IPS DF 4.7 (cell line): Measurements from ENCODE around the gene MBNL1.

Experiments
- DNase-seq: peaks from one replicate; pipeline ENCODE4 v3.0.0-alpha.2; 2013; ENCODE audit warnings: low spot score; ENCODE audit errors: extremely low read depth

The MBNL1 gene

GRCh38 chr3:152268555-152269055 is at the start of gene MBNL1:
MBNL1 (plus strand) TSS chr3:152268929; CDS start chr3:152300194, 31,265 bp downstream.
- no peak for DNase-seq

DNA sequence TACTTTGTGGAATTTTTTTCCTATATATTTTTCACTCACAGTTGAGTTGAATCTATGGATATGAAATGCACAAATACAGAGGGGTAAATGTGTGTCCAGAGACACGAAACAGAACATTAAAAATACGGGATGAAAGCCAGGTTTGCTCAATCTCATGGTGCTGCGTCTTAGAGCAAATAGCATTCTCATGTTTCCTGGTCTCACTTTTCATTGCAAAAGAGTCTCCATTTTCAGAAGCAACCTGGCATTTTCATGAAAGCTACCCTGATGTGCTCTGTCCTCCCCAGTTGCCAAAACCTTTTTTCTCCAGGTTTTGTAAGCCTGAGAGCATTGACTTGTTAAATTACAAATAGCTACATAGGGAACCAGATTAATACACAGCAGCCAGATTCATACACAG is 49.5 kb upstream of the MBNL1 start:
- DNase-seq, result no peak

- DNase-seq, result no peak
Measured at GRCh38 chr3:152219769-152220255, 48.9 kb upstream of the MBNL1 start.

- no peak for DNase-seq
Measured at GRCh38 chr3:152222327-152222726, 46.4 kb upstream of the MBNL1 start.

GRCh38 chr3:152225201-152225600 is 43.5 kb upstream of the MBNL1 start:
- no peak for DNase-seq

DNA sequence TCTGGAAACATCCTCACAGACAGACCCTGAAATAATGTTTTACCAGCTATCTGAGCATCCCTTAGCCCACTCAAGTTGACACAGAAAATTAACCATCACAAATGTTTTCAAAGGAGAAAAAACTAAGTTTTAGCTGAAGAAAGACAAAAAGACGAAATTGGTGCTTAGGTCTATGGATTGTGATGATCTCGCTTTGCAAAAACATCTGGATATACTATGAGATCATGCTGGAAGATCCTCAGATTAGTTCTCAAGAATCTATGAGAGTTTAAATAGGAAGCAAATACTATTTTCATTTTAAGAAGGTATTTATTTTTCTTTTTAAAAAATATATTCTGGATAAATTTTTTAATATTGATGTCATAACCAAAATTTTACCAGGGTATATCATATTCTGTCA is 42.6 kb upstream of the MBNL1 start:
- DNase-seq, result no peak

- DNase-seq, result no peak
Measured at GRCh38 chr3:152227027-152227426, 41.7 kb upstream of the MBNL1 start.

DNA sequence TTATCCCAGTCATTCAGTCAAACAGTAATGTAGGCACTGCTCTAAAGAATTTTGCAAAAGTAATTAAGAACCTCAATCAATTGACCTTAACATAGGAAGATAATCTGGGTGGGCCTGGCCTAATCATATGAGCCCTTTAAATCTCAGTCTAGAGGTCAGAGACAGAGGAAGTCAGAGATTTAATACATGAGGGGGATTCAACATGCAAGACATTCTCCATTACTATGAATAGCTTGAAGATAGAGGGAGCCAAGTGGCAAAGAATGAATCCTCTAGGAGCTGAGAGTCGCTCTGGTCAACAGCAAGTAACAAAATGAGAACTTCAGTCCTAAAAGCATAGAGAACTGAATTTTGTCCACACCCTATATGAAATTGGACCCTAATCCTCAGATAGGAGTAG is 39.0 kb upstream of the MBNL1 start:
- no peak for DNase-seq

DNA sequence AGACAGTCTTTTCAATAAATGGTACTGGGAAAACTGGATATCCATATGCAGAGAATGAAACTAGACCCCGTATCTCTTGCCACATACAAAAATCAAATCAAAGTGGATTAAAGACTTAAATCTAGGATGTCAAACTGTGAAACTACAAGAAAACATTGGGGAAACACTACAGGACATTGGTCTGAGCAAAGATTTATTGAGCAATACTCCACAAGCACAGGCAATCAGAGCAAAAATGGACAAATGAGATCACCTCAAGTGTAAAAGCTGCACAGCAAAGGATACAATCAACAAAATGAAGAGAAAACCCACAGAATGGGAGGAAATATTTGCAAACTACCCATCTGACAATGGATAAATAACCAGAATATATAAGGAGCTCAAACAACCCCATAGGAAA is 38.4 kb upstream of the MBNL1 start:
- no peak for DNase-seq

DNA sequence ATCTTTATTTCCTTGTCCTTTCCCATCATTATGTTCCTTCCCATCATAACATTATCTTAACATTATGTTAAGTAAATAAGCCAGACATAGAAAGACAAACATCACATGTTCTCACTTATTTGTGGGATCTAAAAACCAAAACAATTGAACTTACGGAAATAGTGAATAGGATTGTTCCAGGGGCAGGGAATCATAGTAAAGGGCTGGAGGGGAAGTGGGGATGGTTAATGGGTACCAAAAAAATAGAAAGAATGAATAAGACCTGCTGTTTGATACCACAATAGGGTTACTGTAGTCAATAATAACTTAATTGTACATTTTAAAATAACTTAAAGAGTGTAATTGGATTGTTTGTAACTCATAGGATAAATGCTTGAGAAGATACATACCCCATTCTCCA is 36.7 kb upstream of the MBNL1 start:
- no peak for DNase-seq

DNA sequence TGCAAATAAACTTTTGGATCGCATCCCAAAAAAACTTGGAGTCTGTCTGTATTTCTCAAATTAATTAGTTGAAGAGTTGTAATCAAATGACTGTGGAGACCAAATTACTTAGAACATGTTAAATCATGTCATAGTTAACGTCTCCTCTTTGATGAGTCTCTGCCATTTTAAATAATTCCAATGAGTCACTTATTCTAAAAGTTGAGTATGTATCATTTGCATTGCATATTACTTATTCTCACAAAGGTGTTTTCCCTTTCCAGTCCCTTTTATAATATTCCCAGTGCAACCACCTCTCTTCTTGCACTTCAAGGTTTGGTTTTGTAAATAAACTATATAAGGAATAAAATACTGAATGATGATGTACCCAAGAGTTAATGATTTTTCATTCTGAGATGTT is 36.0 kb upstream of the MBNL1 start:
- no peak for DNase-seq

GRCh38 chr3:152234657-152235375 is 33.9 kb upstream of the MBNL1 start:
- no peak for DNase-seq

DNA sequence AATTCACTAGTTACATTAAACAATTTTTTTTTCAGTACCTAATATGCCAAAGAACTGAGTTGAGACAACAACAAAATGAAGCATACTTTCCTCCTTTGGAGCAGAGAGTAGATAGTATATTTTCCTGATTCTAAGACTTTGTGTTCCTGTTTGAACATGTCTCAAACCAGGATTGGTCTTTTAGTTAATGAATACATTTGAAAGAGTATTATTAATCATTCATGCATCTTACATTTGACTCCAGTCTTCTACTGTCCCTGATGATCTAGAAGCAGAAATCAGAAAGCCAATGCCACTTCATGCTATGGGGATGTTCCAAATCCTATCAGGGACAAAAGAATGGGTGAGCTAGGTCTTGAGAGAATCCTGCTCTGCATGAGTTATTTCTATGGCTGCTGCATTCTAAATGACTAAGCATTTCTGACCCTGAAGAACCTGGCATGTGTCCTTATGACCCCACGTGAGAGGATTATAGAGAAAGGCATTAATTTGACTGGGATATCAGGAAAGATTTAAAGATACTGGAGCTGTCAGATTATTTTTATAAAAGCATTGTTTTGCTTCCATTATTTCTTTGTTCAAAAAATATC is 32.9 kb upstream of the MBNL1 start:
- DNase-seq, result no peak

DNA sequence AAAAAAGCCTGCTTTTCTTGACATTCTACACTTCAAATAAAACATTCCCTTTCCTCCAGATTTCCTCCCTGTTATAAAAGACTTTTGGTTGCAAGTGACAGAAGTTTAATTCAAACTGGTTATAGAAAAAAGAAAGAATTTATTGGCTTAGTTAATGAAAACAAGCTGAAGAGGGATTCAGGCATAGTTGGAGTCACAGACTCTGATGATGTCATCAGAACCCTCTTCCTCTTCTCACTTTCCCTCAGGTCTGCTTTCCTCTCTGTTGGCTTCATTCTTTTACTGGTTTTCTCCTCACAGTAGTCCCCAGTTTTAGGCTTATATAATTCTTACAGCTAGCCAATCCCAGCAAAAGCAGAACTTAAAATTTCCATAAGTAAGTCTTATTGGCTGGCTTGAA is 32.0 kb upstream of the MBNL1 start:
- no peak for DNase-seq

DNA sequence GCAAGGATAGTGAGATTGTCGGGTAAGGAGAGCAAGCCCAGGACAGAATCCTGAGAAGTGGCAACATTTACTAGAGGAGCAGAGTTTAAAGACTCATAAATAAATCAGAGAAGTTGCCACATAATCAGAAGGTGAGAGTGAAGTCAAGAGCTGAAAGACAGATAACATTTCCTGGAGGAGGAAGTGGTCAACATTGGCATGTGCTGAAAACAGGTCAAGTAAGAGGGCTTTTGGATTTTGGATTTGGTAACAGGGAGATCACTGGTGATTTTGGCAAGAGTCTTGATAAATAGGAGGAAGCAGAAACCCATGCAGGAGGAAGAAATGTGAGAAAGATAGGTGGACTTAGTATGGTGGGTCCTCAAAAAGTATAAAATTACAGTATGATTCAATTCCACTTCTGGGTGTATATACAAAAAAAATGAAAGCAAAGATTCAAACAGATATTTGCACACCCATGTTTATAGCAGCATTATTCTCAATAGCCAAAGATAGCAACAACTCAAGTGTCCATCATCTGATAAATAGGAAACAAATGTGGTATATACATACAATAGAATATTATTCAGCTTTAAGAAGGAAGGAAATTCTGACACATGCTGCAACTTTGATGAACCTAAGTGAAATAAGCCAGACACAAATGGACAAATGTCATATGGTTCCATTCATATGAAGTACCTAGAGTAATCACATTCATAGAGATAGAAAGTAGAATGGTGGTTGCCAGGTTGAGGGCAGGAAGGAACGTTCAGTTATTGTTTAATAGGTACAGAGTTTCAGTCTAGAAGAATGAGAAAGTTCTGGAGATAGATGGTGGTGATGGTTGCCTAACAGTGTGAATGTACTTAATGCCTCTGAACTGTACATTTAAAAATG is 27.3 kb upstream of the MBNL1 start:
- DNase-seq, result no peak

DNA sequence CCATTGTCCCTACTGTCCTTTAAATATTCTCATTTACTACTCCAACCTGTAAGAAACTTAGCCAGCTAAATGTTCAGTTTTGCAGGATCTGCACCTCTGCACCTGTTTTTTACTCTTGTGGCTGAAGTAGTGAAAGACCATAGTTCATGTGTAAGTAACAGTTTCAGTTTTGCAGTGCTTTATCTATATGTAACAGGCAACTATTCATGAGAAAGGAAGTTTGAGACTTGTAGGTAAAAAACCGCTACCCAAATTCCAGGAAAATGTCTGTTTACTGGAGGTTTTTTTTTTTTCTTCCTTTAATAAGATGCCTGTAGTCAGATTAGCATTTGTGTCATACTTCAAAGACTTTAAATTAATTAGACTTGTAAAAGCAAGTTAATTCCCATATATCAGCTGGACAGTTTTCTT is 25.4 kb upstream of the MBNL1 start:
- DNase-seq, result no peak

DNA sequence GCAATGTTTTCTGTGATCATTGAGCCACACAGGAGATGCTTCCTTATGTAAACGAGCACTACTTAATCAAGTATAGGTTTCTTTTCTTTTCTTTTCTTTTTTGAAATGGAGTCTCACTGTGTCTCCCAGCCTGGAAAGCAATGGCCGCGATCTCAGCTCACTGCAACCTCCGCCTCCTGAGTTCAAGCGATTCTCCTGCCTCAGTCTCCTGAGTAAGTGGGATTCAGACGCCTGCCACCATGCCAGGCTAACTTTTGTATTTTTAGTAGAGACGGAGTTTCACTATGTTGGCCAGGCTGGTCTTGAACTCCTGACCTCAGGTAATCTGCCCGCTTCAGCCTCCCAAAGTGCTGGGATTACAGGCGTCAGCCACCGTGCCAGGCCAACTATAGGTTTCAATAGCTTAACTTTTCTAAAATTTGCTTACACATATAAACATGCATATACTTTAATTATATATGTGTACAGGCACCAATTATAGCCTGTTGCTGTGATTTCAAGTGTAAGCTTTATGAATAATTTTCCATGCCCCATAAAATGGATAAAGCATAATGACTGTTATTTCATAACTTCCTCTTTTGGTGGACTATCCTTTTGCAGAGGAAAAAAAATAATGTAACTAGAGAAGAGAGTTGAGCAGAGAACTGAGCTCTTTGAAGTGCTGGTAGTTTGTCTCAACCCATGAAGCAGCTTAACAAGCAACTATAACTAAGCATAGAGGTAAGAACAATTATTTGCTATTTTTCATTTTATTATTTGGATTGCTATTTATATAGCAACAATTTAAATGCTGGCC is 24.8 kb upstream of the MBNL1 start:
- DNase-seq, result no peak

GRCh38 chr3:152244517-152244888 is 24.2 kb upstream of the MBNL1 start:
- DNase-seq, result no peak

DNA sequence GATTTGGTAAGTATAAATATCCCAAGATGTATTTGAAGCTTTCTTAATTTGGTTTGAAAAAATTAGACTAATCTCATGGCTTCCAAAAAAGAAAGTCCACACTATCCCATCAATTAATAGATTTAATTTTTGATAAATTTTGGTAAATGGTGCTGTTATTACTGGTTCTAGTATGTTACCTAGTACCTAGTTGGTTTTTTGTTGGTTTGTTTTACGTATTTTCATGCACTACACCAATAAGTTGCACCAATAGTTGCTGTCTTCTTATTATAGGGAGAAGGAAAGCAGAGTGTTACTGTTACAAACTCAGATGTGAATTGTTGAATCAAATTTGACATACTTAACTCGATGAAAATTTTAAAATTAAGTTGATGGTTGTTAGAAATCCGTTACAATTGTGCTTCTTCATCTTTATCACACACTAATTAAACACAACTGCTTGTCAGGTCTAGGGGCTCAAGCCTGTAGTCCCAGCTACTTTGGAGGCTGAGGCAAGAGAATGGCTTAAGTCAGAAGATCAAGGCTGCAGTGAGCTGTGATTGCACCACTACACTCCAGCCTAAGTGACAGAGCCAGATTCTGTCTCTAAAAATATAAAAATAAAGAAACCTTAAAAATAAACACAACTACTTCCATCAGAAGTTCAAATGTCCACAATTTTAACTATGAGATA is 23.1 kb upstream of the MBNL1 start:
- no peak for DNase-seq

DNA sequence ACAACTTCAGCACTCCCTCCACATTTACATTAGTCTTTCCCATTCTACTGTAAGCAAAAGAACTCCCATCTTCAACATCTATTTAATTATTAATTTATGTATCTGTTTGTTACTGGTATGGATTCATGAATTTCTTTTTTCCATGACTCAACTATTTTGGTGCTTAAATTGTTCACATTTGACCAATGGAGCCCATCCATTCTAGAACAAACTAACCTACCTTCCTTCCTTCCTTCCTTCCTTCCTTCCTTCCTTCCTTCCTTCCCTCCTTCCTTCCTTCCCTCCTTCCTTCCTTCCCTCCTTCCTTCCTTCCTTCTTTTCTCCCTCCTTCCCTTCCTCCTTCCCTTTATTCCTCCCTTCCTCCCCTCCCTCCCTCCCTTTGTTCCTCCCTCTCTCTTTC is 16.8 kb upstream of the MBNL1 start:
- no peak for DNase-seq

DNA sequence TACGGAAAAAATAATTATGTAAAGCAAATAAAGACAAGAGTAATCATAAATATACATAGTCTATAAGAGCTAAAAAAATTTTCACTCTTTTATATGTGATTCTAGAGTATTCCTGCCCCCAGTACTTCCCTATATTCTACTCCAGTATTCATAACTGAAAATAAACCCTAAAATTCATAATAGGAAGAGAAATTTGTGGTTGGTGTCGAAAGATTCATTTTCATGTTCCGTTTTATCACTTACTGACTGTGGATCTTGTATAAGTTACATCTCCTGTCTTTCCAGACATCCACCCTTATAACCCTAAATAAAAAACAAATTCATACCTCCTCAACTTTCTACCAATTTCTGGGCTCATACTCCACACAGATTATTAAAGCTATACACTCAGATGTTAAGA is 16.0 kb upstream of the MBNL1 start:
- DNase-seq, result no peak
